WERI-Rb-1 (cell line): Measurements from ENCODE around the gene PROC.

Experiments
- DNase-seq: peaks from one replicate; pipeline ENCODE4 v3.0.0-alpha.2; 2020
- H3K27ac ChIP-seq: fragments of 250-450 bp; sonication (Bioruptor Pico); 2 replicates; pipeline ENCODE4 v1.5.1; 2020; ENCODE audit warnings: mild to moderate bottlenecking, moderate library complexity
- H3K27me3 ChIP-seq: fragments of 250-450 bp; sonication (Bioruptor Pico); 2 replicates; pipeline ENCODE4 v1.5.1; 2021; ENCODE audit warnings: mild to moderate bottlenecking, low read depth, moderate library complexity; ENCODE audit not compliant: insufficient read depth, severe bottlenecking
- H3K36me3 ChIP-seq: fragments of 250-450 bp; sonication (Bioruptor Pico); 2 replicates; pipeline ENCODE4 v1.5.1; 2020; ENCODE audit warnings: mild to moderate bottlenecking, moderate library complexity
- H3K4me3 ChIP-seq: 2 replicates; pipeline ENCODE4 v1.5.1; 2011; ENCODE audit warnings: low read depth, mild to moderate bottlenecking, control low read depth, low read length
- H3K9me3 ChIP-seq: fragments of 250-450 bp; sonication (Bioruptor Pico); 2 replicates; pipeline ENCODE4 v1.5.1; 2021; ENCODE audit warnings: mild to moderate bottlenecking, moderate library complexity; ENCODE audit not compliant: severe bottlenecking
- CTCF ChIP-seq: IDR thresholded peaks from 2 replicates; pipeline ENCODE4 v1.5.1; 2011; ENCODE audit warnings: low read depth, mild to moderate bottlenecking, control low read depth, inconsistent platforms, low read length

The PROC gene

GRCh38 chr2:127400533-127400896, 17.7 kb upstream of the PROC start:
- Histone ChIP-seq H3K4me3 (no peak overlapping the region), H3K27me3 (no peaks in the 10 kb centered on the region), H3K9me3 (no peaks in the 10 kb centered on the region), H3K36me3 (no peaks in the 10 kb centered on the region), H3K27ac (no peak overlapping the region)
- TF ChIP-seq CTCF: no peak
- DNase-seq: no peak

- Histone ChIP-seq H3K36me3 (no peaks in the 10 kb centered on the region), H3K27ac (no peak overlapping the region), H3K4me3 (no peak overlapping the region), H3K27me3 (no peaks in the 10 kb centered on the region), H3K9me3 (no peaks in the 10 kb centered on the region)
- no peak for TF ChIP-seq CTCF
- DNase-seq: no peak
These were observed 17.1 kb upstream of the PROC start for GRCh38 chr2:127400897-127401756.

GRCh38 chr2:127401757-127402695, 16.2 kb upstream of the PROC start:
- Histone ChIP-seq H3K9me3 (no peaks in the 10 kb centered on the region), H3K27ac (no peak overlapping the region), H3K36me3 (no peaks in the 10 kb centered on the region), H3K4me3 (no peak overlapping the region), H3K27me3 (no peaks in the 10 kb centered on the region)
- no peak for TF ChIP-seq CTCF
- no peak for DNase-seq

- H3K27me3 ChIP-seq: no peaks in the 10 kb centered on the region
- H3K4me3 ChIP-seq: no peak overlapping the region
- H3K9me3 ChIP-seq: no peaks in the 10 kb centered on the region
- H3K27ac ChIP-seq: no peak overlapping the region
- H3K36me3 ChIP-seq: no peaks in the 10 kb centered on the region
- DNase-seq: no peak
- TF ChIP-seq CTCF: no peak
These were observed 14.8 kb upstream of the PROC start for GRCh38 chr2:127403460-127403859.

GRCh38 chr2:127404466-127405254, 13.6 kb upstream of the PROC start:
- H3K4me3 ChIP-seq: no peak overlapping the region
- no peak for DNase-seq
- H3K27me3 ChIP-seq: no peaks in the 10 kb centered on the region
- no peaks in the 10 kb centered on the region for H3K9me3 ChIP-seq
- no peak overlapping the region for H3K27ac ChIP-seq
- TF ChIP-seq CTCF: no peak
- H3K36me3 ChIP-seq: no peaks in the 10 kb centered on the region
